ENCODE measurements around the gene CAMSAP3. TPM values are rescaled to one million over a fixed set of nuclear protein-coding genes. Genes with fewer than 3 reads are reported as not detected.

Gene CAMSAP3
- total and polyA plus RNA-seq, 7 donors: 0.03 to 0.15 (median 0.09) TPM; not detected in 3

GRCh38 chr19:7625763-7626372 is 30.2 kb downstream of the CAMSAP3 start:
- Histone ChIP-seq H3K9me3 (no peaks in the 10 kb centered on the region), H3K27me3 (ENCODE audit: insufficient read depth in 3 of 3, low read length in 2 of 3) (no peaks in the 10 kb centered on the region), H3K27ac (no peak overlapping the region), H3K4me3 (no peak overlapping the region), H3K4me1 (peaks cover 18% of the 10 kb centered on the region), H3K36me3 (ENCODE audit: insufficient read depth in 1 of 2, low read depth in 1 of 2) (peaks cover 4 to 71% of the 10 kb centered on the region in 2 donors)
- DNase-seq (no peak), ATAC-seq (no peak)
- TF ChIP-seq CTCF (IDR thresholded peaks at IDR 0.05): no peak
- 94 to 97% (median 96%) methylated on average over 33 to 34 of the region's 34 CpGs for WGBS, 3 donors
- intact Hi-C loops (cut with DNase I): no loop called here

- H3K27ac ChIP-seq: no peak overlapping the region
- H3K27me3 ChIP-seq (ENCODE audit: insufficient read depth in 3 of 3, low read length in 2 of 3): no peaks in the 10 kb centered on the region
- no peak for DNase-seq
- WGBS, 3 donors: 89 to 95% (median 93%) methylated on average over 22 to 24 of the region's 24 CpGs
- no peaks in the 10 kb centered on the region for H3K9me3 ChIP-seq
- no peak overlapping the region for H3K4me3 ChIP-seq
- H3K4me1 ChIP-seq: peaks cover 19% of the 10 kb centered on the region
- TF ChIP-seq CTCF (IDR thresholded peaks at IDR 0.05): no peak
- ATAC-seq: no peak
- peaks cover 4 to 58% of the 10 kb centered on the region in 2 donors for H3K36me3 ChIP-seq (ENCODE audit: insufficient read depth in 1 of 2, low read depth in 1 of 2)
- intact Hi-C loops (cut with DNase I): no loop called here
These were observed 31.5 kb downstream of the CAMSAP3 start for GRCh38 chr19:7627166-7627565.

- intact Hi-C loops (cut with DNase I): no loop called here
- Histone ChIP-seq H3K27me3 (ENCODE audit: insufficient read depth in 3 of 3, low read length in 2 of 3) (peaks cover 0 to 1% (median 0%) of the 10 kb centered on the region in 3 donors), H3K4me1 (peaks cover 19% of the 10 kb centered on the region), H3K4me3 (peak overlapping the region; percentile 100), H3K9me3 (no peaks in the 10 kb centered on the region), H3K27ac (peak overlapping the region; percentile 87), H3K36me3 (ENCODE audit: insufficient read depth in 1 of 2, low read depth in 1 of 2) (peaks cover 0 to 42% of the 10 kb centered on the region in 2 donors)
- DNase-seq (no peak), ATAC-seq (no peak)
- WGBS, 3 donors: 3 to 5% (median 4%) methylated on average over 15 of the region's 15 CpGs
- no peak for TF ChIP-seq CTCF (IDR thresholded peaks at IDR 0.05)
These were observed 33.1 kb downstream of the CAMSAP3 start for GRCh38 chr19:7628589-7629311.

DNA sequence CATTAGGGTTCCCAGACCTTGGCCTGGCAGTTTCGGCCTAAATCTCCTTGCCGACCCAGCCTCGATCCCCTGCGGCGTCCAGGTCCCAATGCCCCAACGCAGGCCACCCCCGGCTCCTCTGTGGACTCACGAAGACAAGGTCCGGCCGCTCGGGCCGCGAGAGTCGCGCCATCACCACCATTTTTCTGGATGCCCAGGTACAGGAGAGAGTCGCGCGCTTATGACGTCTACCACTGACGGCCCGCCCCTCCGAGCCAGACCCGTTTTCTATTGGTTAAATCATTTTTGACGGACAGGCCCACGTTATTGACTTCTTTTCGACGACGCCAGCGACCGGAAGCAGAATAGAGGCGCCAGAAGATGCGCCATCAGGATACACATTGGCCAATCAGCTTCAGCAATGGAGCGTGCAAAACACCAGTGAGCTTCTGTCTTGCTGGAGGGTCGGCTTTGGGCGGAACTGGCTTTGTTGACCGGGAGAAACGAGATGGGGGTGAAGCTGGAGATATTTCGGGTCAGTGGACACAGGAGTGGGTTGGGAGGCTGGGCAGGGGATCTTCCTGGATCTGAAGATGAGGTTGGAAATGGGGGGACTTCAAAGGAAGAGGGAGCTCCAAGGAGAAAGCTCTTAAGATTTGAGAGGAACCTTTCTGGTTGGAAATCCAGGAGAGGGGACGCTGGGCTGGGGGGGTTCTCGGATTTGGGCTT is 33.8 kb downstream of the CAMSAP3 start, which contains the start of the genes PET100 and XAB2:
PET100 (plus strand) TSS at position 447 of the 708 bp plus-strand sequence; CDS start at position 488, 41 bp downstream.
XAB2 (minus strand) TSS at position 199 of the 708 bp plus-strand sequence; CDS start at position 181, 18 bp downstream.
- no peak for TF ChIP-seq CTCF (IDR thresholded peaks at IDR 0.05)
- H3K4me1 ChIP-seq: peaks cover 19% of the 10 kb centered on the region
- DNase-seq: peak; percentile 95 to 98
- no peaks in the 10 kb centered on the region for H3K9me3 ChIP-seq
- peaks cover 0 to 34% of the 10 kb centered on the region in 2 donors for H3K36me3 ChIP-seq (ENCODE audit: insufficient read depth in 1 of 2, low read depth in 1 of 2)
- peaks cover 0 to 3% (median 0%) of the 10 kb centered on the region in 3 donors for H3K27me3 ChIP-seq (ENCODE audit: insufficient read depth in 3 of 3, low read length in 2 of 3)
- ATAC-seq: peak; percentile 99 to 100 (median 99)
- H3K4me3 ChIP-seq: peak within 1 kb of the TSS; percentile 100
- H3K27ac ChIP-seq: peak within 1 kb of the TSS; percentile 87
- WGBS, 3 donors: 0 to 1% (median 0%) methylated on average over 40 of the region's 40 CpGs
- intact Hi-C loops (cut with DNase I): no loop called here

Measured in psoas muscle (tissue), 8 donors.